Tibial nerve (tissue), 4 donors: ENCODE results near the gene ASB16. TPM values are rescaled to one million over a fixed set of nuclear protein-coding genes. Genes with fewer than 3 reads are reported as not detected.
A peak's percentile ranks its signal among the peaks of the same experiment; 100 is the strongest.

Experiments used
- DNase-seq, 2 donors: peaks; one replicate each; pipeline ENCODE4 v3.0.0-alpha.2; 2019; ENCODE audit warnings: low spot score in 2 of 2
- H3K27ac ChIP-seq, 4 donors: fragments of 200-600 bp; sonication (generic) in 3 of 4; one replicate each; pipeline ENCODE4 v1.5.1; 2017 to 2019; ENCODE audit warnings: mild to moderate bottlenecking in 1 of 4
- H3K27me3 ChIP-seq, 2 donors: fragments of 200-600 bp; sonication (generic) in 1 of 2; one replicate each; pipeline versions ENCODE4 v1.5.1 to v1.6.0; 2017 to 2019
- H3K36me3 ChIP-seq, 3 donors: fragments of 200-600 bp; sonication (generic); one replicate each; pipeline ENCODE4 v1.5.1; 2018 to 2019
- H3K4me1 ChIP-seq, 4 donors: fragments of 200-600 bp; sonication (generic) in 3 of 4; one replicate each; pipeline ENCODE4 v1.5.1; 2017 to 2019
- H3K4me3 ChIP-seq, 4 donors: fragments of 200-600 bp; sonication (generic) in 3 of 4; one replicate each; pipeline ENCODE4 v1.5.1; 2017 to 2019; ENCODE audit warnings: mild to moderate bottlenecking in 1 of 4, moderate library complexity in 1 of 4
- H3K9me3 ChIP-seq, 4 donors: fragments of 200-600 bp; sonication (generic) in 3 of 4; one replicate each; pipeline ENCODE4 v1.5.1; 2017 to 2019
- CTCF ChIP-seq, 5 experiments: fragments of 200-600 bp in 3 of 5; fragments of 450-650 bp in 2 of 5; sonication (generic) in 3 of 5; IDR thresholded peaks; one replicate each; pipeline ENCODE4 v1.5.1; 2016 to 2019; ENCODE audit warnings: antibody characterized with exemption in 5 of 5, mild to moderate bottlenecking in 3 of 5, moderate library complexity in 2 of 5
- EP300 ChIP-seq, 2 donors: sonication (generic); formaldehyde crosslinking; IDR thresholded peaks; one replicate each; pipeline ENCODE4 v1.6.1; 2017; ENCODE audit warnings: antibody characterized with exemption in 2 of 2, mild to moderate bottlenecking in 1 of 2
- POLR2A ChIP-seq, 2 donors: fragments of 450-650 bp; IDR thresholded peaks; one replicate each; pipeline ENCODE4 v1.6.1; 2017; ENCODE audit warnings: antibody characterized with exemption in 2 of 2, mild to moderate bottlenecking in 2 of 2, moderate library complexity in 2 of 2
- WGBS, 2 donors: methylation state at CpG; one replicate each; pipeline ENCODE4 v1.1.5; 2018; 5-methylcytosine and 5-hydroxymethylcytosine counted together
- total RNA-seq, 4 donors: library from RNA; depleted of rRNA; stranded (reverse); fragments of >200 nt; gene quantifications; one replicate each; pipeline ENCODE4 v1.1.0, GENCODE V29; 2016

Gene ASB16
- total RNA-seq, 4 donors from 2014 or later: 2.7 TPM; not detected in 3

GRCh38 chr17:44214896-44215295 lies 44.4 kb downstream of the ASB16 start:
- Histone ChIP-seq H3K9me3 (no peaks in the 10 kb centered on the region), H3K4me1 (peaks cover 4 to 69% (median 29%) of the 10 kb centered on the region in 4 donors), H3K27me3 (no peaks in the 10 kb centered on the region), H3K4me3 (no peak overlapping the region), H3K27ac (no peak overlapping the region), H3K36me3 (peaks cover 0 to 64% (median 20%) of the 10 kb centered on the region in 3 donors)
- WGBS, 2 donors: 84 to 92% methylated on average over 6 of the region's 6 CpGs
- no peak for DNase-seq
- TF ChIP-seq CTCF (IDR thresholded peaks at IDR 0.05) (no peak), POLR2A (IDR thresholded peaks at IDR 0.05) (no peak), EP300 (IDR thresholded peaks at IDR 0.05) (no peak)

GRCh38 chr17:44216173-44216572 lies 45.7 kb downstream of the ASB16 start:
- no peak for DNase-seq
- H3K4me1 ChIP-seq: peaks cover 4 to 57% (median 20%) of the 10 kb centered on the region in 4 donors
- H3K4me3 ChIP-seq: no peak overlapping the region
- no peak for TF ChIP-seq EP300 (IDR thresholded peaks at IDR 0.05)
- no peak for TF ChIP-seq POLR2A (IDR thresholded peaks at IDR 0.05)
- TF ChIP-seq CTCF (IDR thresholded peaks at IDR 0.05): no peak
- peaks cover 0 to 54% (median 20%) of the 10 kb centered on the region in 3 donors for H3K36me3 ChIP-seq
- 70 to 74% methylated on average over 5 of the region's 5 CpGs for WGBS, 2 donors
- no peaks in the 10 kb centered on the region for H3K9me3 ChIP-seq
- H3K27me3 ChIP-seq: no peaks in the 10 kb centered on the region
- peak overlapping the region in 2 of 4 donors; percentile 96 to 99 for H3K27ac ChIP-seq

- peaks cover 0 to 49% (median 16%) of the 10 kb centered on the region in 3 donors for H3K36me3 ChIP-seq
These were observed 46.2 kb downstream of the ASB16 start for GRCh38 chr17:44216694-44217093.

GRCh38 chr17:44217738-44218343 lies 47.3 kb downstream of the ASB16 start:
- Histone ChIP-seq H3K4me1 (peaks cover 4 to 50% (median 27%) of the 10 kb centered on the region in 4 donors), H3K4me3 (peak overlapping the region; percentile 32 to 85 (median 76)), H3K9me3 (no peaks in the 10 kb centered on the region), H3K36me3 (peaks cover 0 to 38% (median 16%) of the 10 kb centered on the region in 3 donors), H3K27me3 (no peaks in the 10 kb centered on the region), H3K27ac (peak overlapping the region; percentile 95 to 99 (median 98))
- DNase-seq: no peak
- WGBS, 2 donors: 3% methylated on average over 8 to 10 of the region's 10 CpGs
- TF ChIP-seq CTCF (IDR thresholded peaks at IDR 0.05): no peak
- TF ChIP-seq POLR2A (IDR thresholded peaks at IDR 0.05): no peak
- TF ChIP-seq EP300 (IDR thresholded peaks at IDR 0.05): no peak

More at GRCh38 chr17:44216694-44217093, 46.2 kb downstream of the ASB16 start:
- H3K4me1 ChIP-seq: peaks cover 4 to 51% (median 21%) of the 10 kb centered on the region in 4 donors
- DNase-seq: no peak
- WGBS, 2 donors: 62 to 70% methylated on average over 5 of the region's 5 CpGs
- no peak overlapping the region for H3K4me3 ChIP-seq
- TF ChIP-seq POLR2A (IDR thresholded peaks at IDR 0.05) (no peak), CTCF (IDR thresholded peaks at IDR 0.05) (no peak), EP300 (IDR thresholded peaks at IDR 0.05) (no peak)
- no peaks in the 10 kb centered on the region for H3K9me3 ChIP-seq
- H3K27me3 ChIP-seq: no peaks in the 10 kb centered on the region
- H3K27ac ChIP-seq: peak overlapping the region in 3 of 4 donors; percentile 5 to 99 (median 96)

- TF ChIP-seq CTCF (IDR thresholded peaks at IDR 0.05): peak; percentile 52 to 84 (median 66)
- TF ChIP-seq EP300 (IDR thresholded peaks at IDR 0.05): peak; percentile 21 to 47
- TF ChIP-seq POLR2A (IDR thresholded peaks at IDR 0.05): peak in 1 of 2 donors; percentile 58
These were observed 48.0 kb downstream of the ASB16 start for GRCh38 chr17:44218344-44219107.

More at GRCh38 chr17:44218344-44219107, 48.0 kb downstream of the ASB16 start:
- H3K27ac ChIP-seq: peak overlapping the region; percentile 95 to 99 (median 98)
- 1% methylated on average over 25 to 56 of the region's 89 CpGs for WGBS, 2 donors
- no peaks in the 10 kb centered on the region for H3K27me3 ChIP-seq
- peak overlapping the region; percentile 32 to 85 (median 76) for H3K4me3 ChIP-seq
- peaks cover 0 to 32% (median 16%) of the 10 kb centered on the region in 3 donors for H3K36me3 ChIP-seq
- peak; percentile 72 to 74 for DNase-seq
- peaks cover 4 to 50% (median 32%) of the 10 kb centered on the region in 4 donors for H3K4me1 ChIP-seq
- H3K9me3 ChIP-seq: no peaks in the 10 kb centered on the region
